Activated T-cell treated with anti-CD3 and anti-CD28 coated beads for 1 hour (primary cell): ENCODE measurements around the gene FOXP1.

ENCODE experiments used
- DNase-seq: peaks from one replicate; pipeline ENCODE4 v3.0.0-alpha.2; 2020; ENCODE audit warnings: low read depth

FOXP1 gene

GRCh38 chr3:71052716-71053115 lies 530.8 kb downstream of the FOXP1 start:
- DNase-seq, result no peak

- DNase-seq, result no peak
Observed at GRCh38 chr3:71051893-71052687, 531.4 kb downstream of the FOXP1 start.

- DNase-seq, result no peak
Observed at GRCh38 chr3:71051259-71051595, 532.3 kb downstream of the FOXP1 start.

GRCh38 chr3:71050538-71051258 lies 532.8 kb downstream of the FOXP1 start:
- no peak for DNase-seq

- DNase-seq, result no peak
Observed at GRCh38 chr3:71050166-71050537, 533.4 kb downstream of the FOXP1 start.

GRCh38 chr3:71048948-71049347 lies 534.6 kb downstream of the FOXP1 start:
- no peak for DNase-seq

GRCh38 chr3:71047616-71048531 lies 535.7 kb downstream of the FOXP1 start:
- DNase-seq, result no peak

GRCh38 chr3:71046791-71047190 lies 536.7 kb downstream of the FOXP1 start:
- no peak for DNase-seq

- DNase-seq, result no peak
Observed at GRCh38 chr3:71045917-71046282, 537.6 kb downstream of the FOXP1 start.

- DNase-seq, result no peak
Observed at GRCh38 chr3:71045212-71045916, 538.2 kb downstream of the FOXP1 start.

- no peak for DNase-seq
Observed at GRCh38 chr3:71042759-71043158, 540.8 kb downstream of the FOXP1 start.

GRCh38 chr3:71041371-71041770 lies 542.2 kb downstream of the FOXP1 start:
- no peak for DNase-seq

GRCh38 chr3:71039332-71039731 lies 544.2 kb downstream of the FOXP1 start:
- no peak for DNase-seq

GRCh38 chr3:71037775-71038174 lies 545.8 kb downstream of the FOXP1 start:
- no peak for DNase-seq

GRCh38 chr3:71035886-71036285 lies 547.6 kb downstream of the FOXP1 start:
- no peak for DNase-seq

GRCh38 chr3:71035314-71035713 lies 548.2 kb downstream of the FOXP1 start:
- DNase-seq, result no peak

- no peak for DNase-seq
Observed at GRCh38 chr3:71033681-71034220, 549.8 kb downstream of the FOXP1 start.

- no peak for DNase-seq
Observed at GRCh38 chr3:71031914-71032521, 551.5 kb downstream of the FOXP1 start.

GRCh38 chr3:71031181-71031580 lies 552.3 kb downstream of the FOXP1 start:
- DNase-seq, result no peak

GRCh38 chr3:71030748-71031147 lies 552.8 kb downstream of the FOXP1 start:
- DNase-seq, result no peak

GRCh38 chr3:71029770-71030169 lies 553.8 kb downstream of the FOXP1 start:
- no peak for DNase-seq
